Measurements from ENCODE around the gene POLR1G.

POLR1G gene

GRCh38 chr19:45358213-45358792 is 48.1 kb upstream of the POLR1G start:
- H3K4me3 ChIP-seq (ENCODE audit: low read length, poor library complexity, severe bottlenecking): no peak overlapping the region
- TF ChIP-seq EZH2phosphoT487 (IDR thresholded peaks at IDR 0.05; ENCODE audit: borderline replicate concordance): no peak
- TF ChIP-seq, protein P1, sequence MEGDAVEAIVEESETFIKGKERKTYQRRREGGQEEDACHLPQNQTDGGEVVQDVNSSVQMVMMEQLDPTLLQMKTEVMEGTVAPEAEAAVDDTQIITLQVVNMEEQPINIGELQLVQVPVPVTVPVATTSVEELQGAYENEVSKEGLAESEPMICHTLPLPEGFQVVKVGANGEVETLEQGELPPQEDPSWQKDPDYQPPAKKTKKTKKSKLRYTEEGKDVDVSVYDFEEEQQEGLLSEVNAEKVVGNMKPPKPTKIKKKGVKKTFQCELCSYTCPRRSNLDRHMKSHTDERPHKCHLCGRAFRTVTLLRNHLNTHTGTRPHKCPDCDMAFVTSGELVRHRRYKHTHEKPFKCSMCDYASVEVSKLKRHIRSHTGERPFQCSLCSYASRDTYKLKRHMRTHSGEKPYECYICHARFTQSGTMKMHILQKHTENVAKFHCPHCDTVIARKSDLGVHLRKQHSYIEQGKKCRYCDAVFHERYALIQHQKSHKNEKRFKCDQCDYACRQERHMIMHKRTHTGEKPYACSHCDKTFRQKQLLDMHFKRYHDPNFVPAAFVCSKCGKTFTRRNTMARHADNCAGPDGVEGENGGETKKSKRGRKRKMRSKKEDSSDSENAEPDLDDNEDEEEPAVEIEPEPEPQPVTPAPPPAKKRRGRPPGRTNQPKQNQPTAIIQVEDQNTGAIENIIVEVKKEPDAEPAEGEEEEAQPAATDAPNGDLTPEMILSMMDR (conservative IDR thresholded peaks at IDR 0.05; ENCODE audit: low read length): no peak
- H3K4me1 ChIP-seq (ENCODE audit: insufficient read depth, low read length, poor library complexity, severe bottlenecking): no peaks in the 10 kb centered on the region
- H3F3A ChIP-seq (ENCODE audit: low read depth): no peaks in the 10 kb centered on the region
- no peak overlapping the region for H3K9ac ChIP-seq (ENCODE audit: low read depth, low read length, poor library complexity, severe bottlenecking)
- H3K9me3 ChIP-seq (ENCODE audit: insufficient read depth, low read depth, low read length): no peaks in the 10 kb centered on the region
- H3K36me3 ChIP-seq (ENCODE audit: insufficient read depth, low read length): peaks cover 11% of the 10 kb centered on the region; the same call in 1 of the 2 replicates
- no peak overlapping the region for H3K4me2 ChIP-seq (ENCODE audit: low read depth, low read length, poor library complexity, severe bottlenecking)
- no peaks in the 10 kb centered on the region for H3K79me2 ChIP-seq (ENCODE audit: insufficient read depth, low read length)
- H4K20me1 ChIP-seq (ENCODE audit: insufficient read depth, low read length, poor library complexity, severe bottlenecking): no peaks in the 10 kb centered on the region
- no peaks in the 10 kb centered on the region for H3K27me3 ChIP-seq (ENCODE audit: insufficient read depth, low read length, poor library complexity, severe bottlenecking)
- H3K9me2 ChIP-seq (replicated peaks; ENCODE audit: low read depth, low read length): no peaks in the 10 kb centered on the region
- H2AFZ ChIP-seq (ENCODE audit: low read length): no peak overlapping the region

DNA sequence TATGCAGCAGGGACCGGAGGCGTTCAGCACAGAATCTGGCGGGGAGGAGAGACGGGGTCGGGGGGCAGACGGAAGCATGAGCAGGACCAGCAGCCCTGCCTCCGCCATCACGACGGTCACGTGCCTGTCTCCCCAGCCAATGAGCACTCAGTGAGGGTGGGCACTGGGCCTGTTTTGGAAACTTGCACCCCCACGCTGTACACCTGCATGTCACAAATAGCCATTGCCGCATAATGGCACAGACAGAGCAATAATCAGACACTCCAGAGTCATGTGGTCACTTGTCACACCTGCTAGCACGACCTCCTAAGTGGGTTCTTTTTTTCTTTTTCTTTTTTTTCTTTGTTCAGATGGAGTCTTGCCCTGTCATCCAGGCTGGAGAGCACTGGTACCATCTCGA is 44.8 kb upstream of the POLR1G start:
- H3K27me3 ChIP-seq (ENCODE audit: insufficient read depth, low read length, poor library complexity, severe bottlenecking): no peaks in the 10 kb centered on the region
- no peak for TF ChIP-seq EZH2phosphoT487 (IDR thresholded peaks at IDR 0.05; ENCODE audit: borderline replicate concordance)
- TF ChIP-seq, protein P1 (conservative IDR thresholded peaks at IDR 0.05; ENCODE audit: low read length): no peak
- peaks cover 8% of the 10 kb centered on the region; the same call in 1 of the 2 replicates for H3K36me3 ChIP-seq (ENCODE audit: insufficient read depth, low read length)
- no peaks in the 10 kb centered on the region for H4K20me1 ChIP-seq (ENCODE audit: insufficient read depth, low read length, poor library complexity, severe bottlenecking)
- no peaks in the 10 kb centered on the region for H3K9me2 ChIP-seq (replicated peaks; ENCODE audit: low read depth, low read length)
- no peaks in the 10 kb centered on the region for H3K9me3 ChIP-seq (ENCODE audit: insufficient read depth, low read depth, low read length)
- H3F3A ChIP-seq (ENCODE audit: low read depth): no peaks in the 10 kb centered on the region
- H2AFZ ChIP-seq (ENCODE audit: low read length): no peak overlapping the region
- no peak overlapping the region for H3K4me3 ChIP-seq (ENCODE audit: low read length, poor library complexity, severe bottlenecking)
- no peaks in the 10 kb centered on the region for H3K4me1 ChIP-seq (ENCODE audit: insufficient read depth, low read length, poor library complexity, severe bottlenecking)
- no peaks in the 10 kb centered on the region for H3K79me2 ChIP-seq (ENCODE audit: insufficient read depth, low read length)
- no peak overlapping the region for H3K9ac ChIP-seq (ENCODE audit: low read depth, low read length, poor library complexity, severe bottlenecking)
- no peak overlapping the region for H3K4me2 ChIP-seq (ENCODE audit: low read depth, low read length, poor library complexity, severe bottlenecking)

DNA sequence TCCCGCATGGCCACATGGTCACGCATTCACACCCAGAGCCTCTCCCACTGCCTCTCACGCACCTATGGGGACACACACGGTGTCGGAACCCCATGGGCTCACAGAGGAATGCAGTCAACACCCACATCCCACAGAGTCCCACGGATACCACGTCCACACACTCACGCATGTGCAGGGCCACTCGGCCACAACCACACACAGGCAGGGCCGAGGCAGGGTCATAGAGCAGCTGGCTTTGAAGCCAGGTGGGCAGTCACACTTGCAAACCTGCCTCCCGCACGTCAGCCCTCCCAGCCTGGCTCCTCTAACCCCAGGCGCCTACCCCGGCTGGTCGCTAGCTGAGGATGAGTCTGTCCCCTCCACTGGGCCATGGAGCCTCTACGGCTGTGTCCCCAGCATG is 44.2 kb upstream of the POLR1G start:
- no peak overlapping the region for H2AFZ ChIP-seq (ENCODE audit: low read length)
- no peak overlapping the region for H3K9ac ChIP-seq (ENCODE audit: low read depth, low read length, poor library complexity, severe bottlenecking)
- no peaks in the 10 kb centered on the region for H3K9me3 ChIP-seq (ENCODE audit: insufficient read depth, low read depth, low read length)
- no peaks in the 10 kb centered on the region for H3K9me2 ChIP-seq (replicated peaks; ENCODE audit: low read depth, low read length)
- H3K4me1 ChIP-seq (ENCODE audit: insufficient read depth, low read length, poor library complexity, severe bottlenecking): no peaks in the 10 kb centered on the region
- H3K27me3 ChIP-seq (ENCODE audit: insufficient read depth, low read length, poor library complexity, severe bottlenecking): no peaks in the 10 kb centered on the region
- H3F3A ChIP-seq (ENCODE audit: low read depth): no peaks in the 10 kb centered on the region
- H3K79me2 ChIP-seq (ENCODE audit: insufficient read depth, low read length): no peaks in the 10 kb centered on the region
- no peak overlapping the region for H3K4me2 ChIP-seq (ENCODE audit: low read depth, low read length, poor library complexity, severe bottlenecking)
- no peak overlapping the region for H3K4me3 ChIP-seq (ENCODE audit: low read length, poor library complexity, severe bottlenecking)
- peaks cover 5% of the 10 kb centered on the region; the same call in 1 of the 2 replicates for H3K36me3 ChIP-seq (ENCODE audit: insufficient read depth, low read length)
- TF ChIP-seq, protein P1 (conservative IDR thresholded peaks at IDR 0.05; ENCODE audit: low read length): no peak
- TF ChIP-seq EZH2phosphoT487 (IDR thresholded peaks at IDR 0.05; ENCODE audit: borderline replicate concordance): no peak
- H4K20me1 ChIP-seq (ENCODE audit: insufficient read depth, low read length, poor library complexity, severe bottlenecking): no peaks in the 10 kb centered on the region

All from Loucy (cell line).